HG03095 (cell line): ENCODE data around the gene CDK9.
"Not testable (repeated sequence)": the region's sequence is repeated elsewhere in the genome, so short reads cannot be mapped to it uniquely, and the experiment has no call there.

Experiments
- ATAC-seq: cut with Tn5 transposase; IDR thresholded peaks from one replicate; pipeline ENCODE4 v1.9.1; 2021; ENCODE audit warnings: moderate library complexity; ENCODE audit not compliant: unreplicated experiment

CDK9 gene

GRCh38 chr9:127817881-127818434 lies 32.1 kb downstream of the CDK9 start:
- ATAC-seq = no peak

- no peak for ATAC-seq
Observed at GRCh38 chr9:127818574-127818973, 32.7 kb downstream of the CDK9 start.

- ATAC-seq = no peak
Observed at GRCh38 chr9:127822108-127822507, 36.3 kb downstream of the CDK9 start.

- ATAC-seq = no peak
Observed at GRCh38 chr9:127825319-127826051, 39.7 kb downstream of the CDK9 start.

GRCh38 chr9:127826253-127826913 lies 40.5 kb downstream of the CDK9 start:
- no peak for ATAC-seq

- no peak for ATAC-seq
Observed at GRCh38 chr9:127828262-127829031, 42.6 kb downstream of the CDK9 start.

GRCh38 chr9:127829205-127829906 lies 43.5 kb downstream of the CDK9 start:
- ATAC-seq = no peak

GRCh38 chr9:127832248-127832647 lies 46.4 kb downstream of the CDK9 start:
- ATAC-seq = no peak

- no peak for ATAC-seq
Observed at GRCh38 chr9:127833555-127833954, 47.7 kb downstream of the CDK9 start.

- no peak for ATAC-seq
Observed at GRCh38 chr9:127835991-127836516, 50.2 kb downstream of the CDK9 start.

- not testable (repeated sequence) for ATAC-seq
Observed at GRCh38 chr9:127836561-127836960, 50.7 kb downstream of the CDK9 start.

- ATAC-seq = no peak
Observed at GRCh38 chr9:127837346-127837745, 51.5 kb downstream of the CDK9 start.

GRCh38 chr9:127838375-127839078 lies 52.7 kb downstream of the CDK9 start:
- no peak for ATAC-seq
